SK-N-SH (cell line): ENCODE data around the gene MINK1.

Experiments used
- EZH2phosphoT487 ChIP-seq: fragments of 200-600 bp; sonication (generic); IDR thresholded peaks from 2 replicates; pipeline ENCODE4 v1.6.1; 2017; ENCODE audit warnings: low read depth, mixed run types, mild to moderate bottlenecking, antibody characterized with exemption, moderate library complexity, borderline replicate concordance
- RAD21 ChIP-seq: IDR thresholded peaks from 2 replicates; pipeline ENCODE4 v1.6.1; 2012; ENCODE audit warnings: mild to moderate bottlenecking, low read length
- TCF12 ChIP-seq: IDR thresholded peaks from 2 replicates; pipeline ENCODE4 v1.4.0; 2012
- TF ChIP-seq, protein P1 (sequence below): fragments of 200-600 bp; sonication (generic); IDR thresholded peaks from 2 replicates; pipeline ENCODE4 v1.6.1; 2017; ENCODE audit warnings: antibody characterized with exemption, mild to moderate bottlenecking, moderate library complexity

- TF ChIP-seq RAD21 (no peak), EZH2phosphoT487 (no peak), TCF12 (no peak)
- TF ChIP-seq, protein P1, sequence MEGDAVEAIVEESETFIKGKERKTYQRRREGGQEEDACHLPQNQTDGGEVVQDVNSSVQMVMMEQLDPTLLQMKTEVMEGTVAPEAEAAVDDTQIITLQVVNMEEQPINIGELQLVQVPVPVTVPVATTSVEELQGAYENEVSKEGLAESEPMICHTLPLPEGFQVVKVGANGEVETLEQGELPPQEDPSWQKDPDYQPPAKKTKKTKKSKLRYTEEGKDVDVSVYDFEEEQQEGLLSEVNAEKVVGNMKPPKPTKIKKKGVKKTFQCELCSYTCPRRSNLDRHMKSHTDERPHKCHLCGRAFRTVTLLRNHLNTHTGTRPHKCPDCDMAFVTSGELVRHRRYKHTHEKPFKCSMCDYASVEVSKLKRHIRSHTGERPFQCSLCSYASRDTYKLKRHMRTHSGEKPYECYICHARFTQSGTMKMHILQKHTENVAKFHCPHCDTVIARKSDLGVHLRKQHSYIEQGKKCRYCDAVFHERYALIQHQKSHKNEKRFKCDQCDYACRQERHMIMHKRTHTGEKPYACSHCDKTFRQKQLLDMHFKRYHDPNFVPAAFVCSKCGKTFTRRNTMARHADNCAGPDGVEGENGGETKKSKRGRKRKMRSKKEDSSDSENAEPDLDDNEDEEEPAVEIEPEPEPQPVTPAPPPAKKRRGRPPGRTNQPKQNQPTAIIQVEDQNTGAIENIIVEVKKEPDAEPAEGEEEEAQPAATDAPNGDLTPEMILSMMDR: no peak
Observed at GRCh38 chr17:4862720-4863119, 29.6 kb downstream of the MINK1 start.
